Dedifferentiated amniotic fluid mesenchymal stem cell (primary cell): ENCODE results near the gene TRUB2.

ENCODE experiments used
- DNase-seq: peaks from one replicate; pipeline ENCODE4 v3.0.0-alpha.2; 2016; ENCODE audit errors: extremely low spot score

TRUB2 gene

GRCh38 chr9:128271112-128271511 lies 51.1 kb downstream of the TRUB2 start:
- no peak for DNase-seq

GRCh38 chr9:128266868-128267590 lies 55.2 kb downstream of the TRUB2 start:
- DNase-seq: no peak

DNA sequence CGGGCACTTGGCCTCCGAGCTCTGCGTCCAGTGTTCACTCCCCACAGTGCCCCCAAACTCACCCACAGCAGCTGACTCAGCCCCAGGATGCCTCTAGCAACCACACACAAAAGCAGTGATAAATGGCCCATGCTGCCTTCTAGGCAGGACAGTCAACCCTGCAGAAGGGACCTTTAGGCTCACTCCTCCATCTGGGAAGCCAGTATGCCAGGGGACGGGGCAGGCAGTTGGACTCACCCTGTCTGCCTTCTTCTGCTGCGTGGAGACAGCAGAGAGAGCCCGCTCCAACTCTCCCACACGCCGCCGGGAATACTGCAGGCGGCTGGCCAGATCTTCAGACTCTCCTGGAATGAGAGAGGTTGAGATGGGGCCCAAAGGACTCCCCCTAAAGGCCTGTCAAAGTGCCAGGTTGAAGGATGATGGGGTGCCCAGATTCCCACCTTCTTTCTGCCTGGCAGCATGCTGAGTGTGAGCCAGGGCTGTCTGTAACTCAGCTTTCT lies 56.8 kb downstream of the TRUB2 start:
- no peak for DNase-seq

DNA sequence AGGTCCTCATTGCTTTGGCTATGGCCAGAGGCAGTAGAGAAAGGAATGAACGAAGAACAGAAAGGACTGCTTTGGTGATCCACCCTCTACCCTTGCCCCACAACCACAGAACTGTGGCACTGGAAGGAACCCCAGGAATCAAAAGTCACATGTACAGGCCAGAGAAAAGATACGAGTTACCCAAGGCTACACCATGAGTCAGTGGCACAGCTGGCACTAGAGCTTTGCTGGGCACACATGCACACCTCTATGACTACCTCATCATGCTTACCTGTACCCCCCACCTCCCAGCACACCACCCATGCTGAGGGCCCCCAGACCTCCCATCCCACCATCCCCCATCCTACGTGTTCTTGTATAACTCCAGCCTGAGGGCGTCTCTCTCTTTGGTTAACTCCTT lies 59.6 kb downstream of the TRUB2 start:
- DNase-seq: no peak

DNA sequence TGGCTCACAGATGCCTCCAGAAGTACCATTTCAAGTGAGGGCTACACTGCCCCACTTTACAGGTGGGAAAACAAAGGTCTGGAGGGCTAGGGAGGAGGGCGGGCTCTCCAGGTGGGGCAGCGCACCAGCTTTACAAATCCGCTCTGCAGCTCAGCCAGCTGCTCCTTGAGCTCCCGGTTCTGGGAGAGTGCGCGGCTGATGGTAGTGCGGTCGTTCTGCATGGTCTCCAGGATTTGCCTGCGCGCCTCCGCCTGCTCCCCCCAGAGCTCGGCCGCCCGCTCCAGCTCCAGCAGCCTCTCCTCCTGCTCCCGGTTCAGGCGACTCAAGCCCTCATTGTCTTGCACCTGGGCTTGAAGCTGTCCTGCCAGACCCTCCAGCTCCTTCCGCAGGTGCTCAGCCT lies 61.9 kb downstream of the TRUB2 start:
- DNase-seq: no peak

GRCh38 chr9:128259156-128259555 lies 63.1 kb downstream of the TRUB2 start:
- no peak for DNase-seq

GRCh38 chr9:128258326-128258725 lies 63.9 kb downstream of the TRUB2 start:
- DNase-seq: no peak

DNA sequence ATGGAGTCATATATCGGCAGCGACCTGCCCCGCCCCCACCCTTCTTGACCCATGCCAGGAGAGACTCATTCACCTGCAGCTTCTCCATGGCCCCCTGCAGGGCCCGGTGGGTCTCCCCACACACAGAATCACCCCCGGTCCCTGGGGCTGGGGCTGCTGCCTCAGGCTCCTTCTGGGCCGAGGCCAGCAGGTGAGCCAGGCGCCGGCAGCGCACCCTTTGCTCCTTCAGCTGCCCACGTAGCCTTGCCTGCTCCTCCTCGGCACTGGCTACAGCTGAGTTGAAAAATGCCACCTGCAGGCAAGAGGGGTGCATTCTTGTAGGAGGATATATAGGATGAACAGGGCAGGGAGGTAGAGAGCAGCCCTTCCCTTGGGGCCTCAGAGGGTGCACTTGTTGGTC lies 64.3 kb downstream of the TRUB2 start:
- no peak for DNase-seq

DNA sequence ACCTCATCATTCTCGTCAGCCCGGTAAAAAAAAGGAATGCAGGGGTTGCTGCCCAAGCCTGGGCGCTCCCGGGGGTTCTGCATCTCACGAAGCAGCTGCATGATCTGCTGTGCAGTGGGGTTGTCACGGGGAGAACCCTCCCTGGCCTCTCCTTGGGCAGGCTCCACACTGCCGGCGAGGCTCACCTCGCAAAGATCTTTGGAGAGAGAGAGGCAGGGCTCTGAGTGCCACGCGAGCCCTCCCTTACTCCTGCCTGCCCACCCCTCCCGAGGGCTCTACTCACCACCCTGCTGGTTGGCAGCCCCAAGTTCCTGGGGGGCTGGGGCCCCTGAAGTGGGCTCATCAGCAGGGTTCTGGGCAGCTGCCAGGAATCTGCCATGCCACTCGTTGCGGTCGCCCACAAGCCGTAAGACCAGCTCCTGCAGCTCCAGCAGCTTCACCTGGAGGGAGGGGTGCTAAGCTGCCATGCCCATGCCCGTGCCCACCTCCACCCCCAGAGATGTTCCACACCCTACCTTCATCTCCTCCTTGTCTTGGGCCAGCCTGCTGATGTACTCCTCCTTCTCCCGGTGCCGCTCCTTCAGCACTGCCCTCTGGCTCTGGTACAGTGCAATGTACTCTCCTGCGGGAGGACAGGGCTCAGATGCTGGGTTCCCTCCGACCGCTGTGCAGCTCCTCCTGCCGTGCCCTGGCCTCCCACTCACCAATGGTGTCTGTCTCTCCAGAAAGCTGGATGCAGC lies 65.0 kb downstream of the TRUB2 start:
- DNase-seq: no peak
